ENCODE data around the gene GRIA4. TPM values are rescaled to one million over a fixed set of nuclear protein-coding genes. Genes with fewer than 3 reads are reported as not detected.

The GRIA4 gene
- total RNA-seq, 1 experiment from 2014 or later = not detected

- Mint-ChIP-seq H3K36me3 (ENCODE audit: insufficient read depth, unreplicated experiment) (no peaks in the 10 kb centered on the region), H3K9me3 (ENCODE audit: unreplicated experiment) (no peaks in the 10 kb centered on the region), H3K4me3 (ENCODE audit: unreplicated experiment) (no peak overlapping the region), H3K27me3 (ENCODE audit: insufficient read depth, unreplicated experiment) (no peaks in the 10 kb centered on the region), H3K27ac (ENCODE audit: low read depth, unreplicated experiment) (no peak overlapping the region), H3K4me1 (ENCODE audit: insufficient read depth, unreplicated experiment) (no peaks in the 10 kb centered on the region)
- intact Hi-C loops (cut with micrococcal nuclease) = no loop called here
- TF ChIP-seq CTCF (IDR thresholded peaks at IDR 0.05; ENCODE audit: unreplicated experiment) = no peak
- CTCF ChIA-PET = no interaction called here
- no peak for DNase-seq (ENCODE audit: unreplicated experiment)
- POLR2A ChIA-PET = interaction anchor here (0.6 kb wide), 1 partner anchor 249 kb away, joined by 3 read pairs; no protein-coding TSS in a partner anchor
- no TSS peak for BruUV-seq (replicated peaks)
Measured at GRCh38 chr11:105665281-105665680, 55.4 kb downstream of the GRIA4 start.

GRCh38 chr11:105667441-105667840 lies 57.6 kb downstream of the GRIA4 start:
- no peaks in the 10 kb centered on the region for H3K27me3 Mint-ChIP-seq (ENCODE audit: insufficient read depth, unreplicated experiment)
- intact Hi-C loops (cut with micrococcal nuclease) = no loop called here

GRCh38 chr11:105670811-105671210 lies 60.9 kb downstream of the GRIA4 start:
- Mint-ChIP-seq H3K4me3 (ENCODE audit: unreplicated experiment) (no peak overlapping the region), H3K36me3 (ENCODE audit: insufficient read depth, unreplicated experiment) (no peaks in the 10 kb centered on the region), H3K4me1 (ENCODE audit: insufficient read depth, unreplicated experiment) (no peaks in the 10 kb centered on the region), H3K27me3 (ENCODE audit: insufficient read depth, unreplicated experiment) (peaks cover 11% of the 10 kb centered on the region), H3K9me3 (ENCODE audit: unreplicated experiment) (no peaks in the 10 kb centered on the region), H3K27ac (ENCODE audit: low read depth, unreplicated experiment) (no peak overlapping the region)
- ChIA-PET POLR2A (no interaction called here), CTCF (no interaction called here)
- intact Hi-C loops (cut with micrococcal nuclease) = no loop called here
- DNase-seq (ENCODE audit: unreplicated experiment) = peak; percentile 20
- no TSS peak for BruUV-seq (replicated peaks)
- no peak for TF ChIP-seq CTCF (IDR thresholded peaks at IDR 0.05; ENCODE audit: unreplicated experiment)

More at GRCh38 chr11:105667441-105667840, 57.6 kb downstream of the GRIA4 start:
- CTCF ChIA-PET = no interaction called here
- no peak for DNase-seq (ENCODE audit: unreplicated experiment)
- POLR2A ChIA-PET = no interaction called here
- no peak overlapping the region for H3K4me3 Mint-ChIP-seq (ENCODE audit: unreplicated experiment)
- no peak overlapping the region for H3K27ac Mint-ChIP-seq (ENCODE audit: low read depth, unreplicated experiment)
- H3K4me1 Mint-ChIP-seq (ENCODE audit: insufficient read depth, unreplicated experiment) = no peaks in the 10 kb centered on the region
- no peak for TF ChIP-seq CTCF (IDR thresholded peaks at IDR 0.05; ENCODE audit: unreplicated experiment)
- no TSS peak for BruUV-seq (replicated peaks)
- no peaks in the 10 kb centered on the region for H3K36me3 Mint-ChIP-seq (ENCODE audit: insufficient read depth, unreplicated experiment)
- H3K9me3 Mint-ChIP-seq (ENCODE audit: unreplicated experiment) = no peaks in the 10 kb centered on the region

GRCh38 chr11:105673089-105673488 lies 63.2 kb downstream of the GRIA4 start:
- ChIA-PET CTCF (interaction anchor here (0.6 kb wide), 1 partner anchor 157 kb away, joined by 3 read pairs; no protein-coding TSS in a partner anchor), POLR2A (no interaction called here)
- no peak overlapping the region for H3K4me3 Mint-ChIP-seq (ENCODE audit: unreplicated experiment)
- H3K27me3 Mint-ChIP-seq (ENCODE audit: insufficient read depth, unreplicated experiment) = peaks cover 11% of the 10 kb centered on the region
- no peaks in the 10 kb centered on the region for H3K9me3 Mint-ChIP-seq (ENCODE audit: unreplicated experiment)
- peak; percentile 82 for DNase-seq (ENCODE audit: unreplicated experiment)
- no peak overlapping the region for H3K27ac Mint-ChIP-seq (ENCODE audit: low read depth, unreplicated experiment)
- no peak for TF ChIP-seq CTCF (IDR thresholded peaks at IDR 0.05; ENCODE audit: unreplicated experiment)
- BruUV-seq (replicated peaks) = no TSS peak
- no peaks in the 10 kb centered on the region for H3K4me1 Mint-ChIP-seq (ENCODE audit: insufficient read depth, unreplicated experiment)
- H3K36me3 Mint-ChIP-seq (ENCODE audit: insufficient read depth, unreplicated experiment) = no peaks in the 10 kb centered on the region
- intact Hi-C loops (cut with micrococcal nuclease) = no loop called here
